GM12878 (cell line): Measurements from ENCODE around the gene RHOF. TPM values are rescaled to one million over a fixed set of nuclear protein-coding genes. Genes with fewer than 3 reads are reported as not detected.
A peak's percentile ranks its signal among the peaks of the same experiment; 100 is the strongest.

Source experiments
- ATAC-seq: fragments of 200-7000 bp; cut with Tn5 transposase; 3 replicates; pipeline ENCODE4 v1.9.1; 2020; ENCODE audit warnings: mild to moderate bottlenecking, moderate library complexity
- BruUV-seq: library from RNA; stranded (reverse); fragments of 400-500 nt; replicated peaks from 2 replicates; lab custom pipeline; 2021; lab: Mats Ljungman, UMichigan
- CTCF ChIA-PET: fragments of 300-600 bp; sonication (Branson Sonifier 250); formaldehyde crosslinking; extraction: SDS; loops from one replicate; lab custom pipeline; 2021; ENCODE audit warnings: inconsistent platforms; lab: Yijun Ruan, JAX
- POLR2A ChIA-PET: fragments of 350-600 bp; formaldehyde crosslinking; extraction: SDS; loops from one replicate; lab custom pipeline; 2021; ENCODE audit warnings: inconsistent platforms; lab: Charles Lee
- RAD21 ChIA-PET: fragments of 300-600 bp; sonication (Branson Sonifier 250); formaldehyde crosslinking; loops from one replicate; lab custom pipeline; 2023; ENCODE audit warnings: antibody characterized with exemption; ENCODE audit not compliant: unreplicated experiment; lab: Charles Lee
- SMC1A ChIA-PET: fragments of 300-600 bp; sonication (Branson Sonifier 250); formaldehyde crosslinking; loops from one replicate; lab custom pipeline; 2023; ENCODE audit not compliant: unreplicated experiment, uncharacterized antibody; lab: Charles Lee
- DNase-seq: peaks from one replicate; pipeline ENCODE4 v3.0.0-alpha.2; 2011; ENCODE audit warnings: low read depth, low spot score
- FAIRE-seq: peaks from 3 replicates; lab custom pipeline; 2011; peaks lifted over from hg19 to GRCh38; lab: Jason Lieb, UNC
- H2AFZ ChIP-seq: 2 replicates; pipeline ENCODE4 v1.6.0; 2011; ENCODE audit warnings: low read depth, low read length, control low read depth; ENCODE audit not compliant: control insufficient read depth
- H3K27ac ChIP-seq: 2 replicates; pipeline ENCODE4 v1.5.1; 2011; ENCODE audit warnings: control low read depth; ENCODE audit not compliant: control insufficient read depth, insufficient read depth
- H3K27me3 ChIP-seq, 2 experiments: replicated peaks in 1 of 2; 2 replicates each; pipeline versions ENCODE4 v1.6.0 to v1.6.1; 2011; ENCODE audit warnings: low read length in 1 of 2; ENCODE audit not compliant: control insufficient read depth in 2 of 2, insufficient read depth in 2 of 2
- H3K36me3 ChIP-seq, 2 experiments: 2 replicates each; pipeline ENCODE4 v1.5.1; 2011; ENCODE audit warnings: low read length in 1 of 2; ENCODE audit not compliant: control insufficient read depth in 2 of 2, insufficient read depth in 2 of 2
- H3K4me1 ChIP-seq: 2 replicates; pipeline ENCODE4 v1.6.1; 2011; ENCODE audit warnings: mild to moderate bottlenecking, low read length, moderate library complexity, mixed read lengths; ENCODE audit not compliant: control insufficient read depth, insufficient read depth
- H3K4me2 ChIP-seq: 2 replicates; pipeline ENCODE4 v1.6.0; 2011; ENCODE audit warnings: control low read depth; ENCODE audit not compliant: control insufficient read depth, insufficient read depth
- H3K4me3 ChIP-seq: fragments of 200-600 bp; sonication (generic); 2 replicates; pipeline ENCODE4 v1.5.1; 2016
- H3K79me2 ChIP-seq: 2 replicates; pipeline ENCODE4 v1.6.0; 2011; ENCODE audit warnings: low read length; ENCODE audit not compliant: control insufficient read depth, insufficient read depth
- H3K9ac ChIP-seq: 2 replicates; pipeline ENCODE4 v1.8.0; 2011; ENCODE audit warnings: low read length, control low read depth, mixed read lengths; ENCODE audit not compliant: control insufficient read depth, insufficient read depth
- H3K9me3 ChIP-seq: replicated peaks from 3 replicates; pipeline ENCODE4 v1.5.1; 2011; ENCODE audit warnings: mild to moderate bottlenecking, low read length; ENCODE audit not compliant: control insufficient read depth, insufficient read depth
- H4K20me1 ChIP-seq: 2 replicates; pipeline ENCODE4 v1.6.0; 2011; ENCODE audit not compliant: control insufficient read depth, insufficient read depth
- HDAC6 ChIP-seq: fragments of 200-600 bp; sonication (generic); IDR thresholded peaks from one replicate; pipeline ENCODE4 v1.8.0; 2017; ENCODE audit warnings: antibody characterized with exemption; ENCODE audit not compliant: unreplicated experiment
- IKZF1 ChIP-seq: fragments of 450-650 bp; conservative IDR thresholded peaks from 2 replicates; pipeline ENCODE4 v1.6.1; 2017; ENCODE audit warnings: antibody characterized with exemption, mild to moderate bottlenecking
- WGBS: methylation state at CpG from one replicate; pipeline ENCODE4 v1.1.6; 2016; ENCODE audit warnings: low lambda C conversion rate; ENCODE audit not compliant: insufficient replicate concordance, insufficient coverage; ENCODE audit errors: missing lambda C conversion rate; 5-methylcytosine and 5-hydroxymethylcytosine counted together
- in situ Hi-C: fragments of 300-500 bp; cut with MboI; formaldehyde crosslinking; loops from 9 replicates; pipeline ENCODE4 v1.14.3; 2018; ENCODE audit warnings: mixed read lengths
- intact Hi-C: fragments of 100-400 bp; cut with micrococcal nuclease; formaldehyde crosslinking; loops from one replicate; pipeline ENCODE4 v1.14.2; 2022; ENCODE audit not compliant: unreplicated experiment
- polyA plus RNA-seq, 11 experiments: library from polyadenylated mRNA; depleted of rRNA in 4 of 11; unstranded in 6 of 11; stranded (reverse) in 5 of 11; fragments of >200 nt; fragmentation: Nextera tagmentation in 4 of 11; fragmentation: Illumina TruSeq in 1 of 11; extraction: Ambion mirVana in 4 of 11; extraction: Trizol in 1 of 11; gene quantifications; 1 replicate in 1 of 11; 2 replicates in 10 of 11; pipeline versions ENCODE4 v1.2.1 to v1.2.3, GENCODE V29; 2011 to 2016; ENCODE audit warnings: inconsistent platforms in 2 of 11, missing spikeins in 2 of 11, low read depth in 1 of 11
- total RNA-seq, 4 experiments: library from RNA; depleted of rRNA in 3 of 4; stranded (reverse); fragments of >200 nt in 3 of 4; fragmentation: Illumina TruSeq in 1 of 4; extraction: Trizol in 1 of 4; gene quantifications; 2 replicates each; pipeline versions ENCODE4 v1.2.1 to v1.2.3, GENCODE V29; 2013 to 2021

Gene RHOF
- total and polyA plus RNA-seq, 10 of the 15 experiments (the other 5 are each of a cell fraction or from before 2014, with no cell fraction given) = 6.1 to 78.7 (median 39.7) TPM

DNA sequence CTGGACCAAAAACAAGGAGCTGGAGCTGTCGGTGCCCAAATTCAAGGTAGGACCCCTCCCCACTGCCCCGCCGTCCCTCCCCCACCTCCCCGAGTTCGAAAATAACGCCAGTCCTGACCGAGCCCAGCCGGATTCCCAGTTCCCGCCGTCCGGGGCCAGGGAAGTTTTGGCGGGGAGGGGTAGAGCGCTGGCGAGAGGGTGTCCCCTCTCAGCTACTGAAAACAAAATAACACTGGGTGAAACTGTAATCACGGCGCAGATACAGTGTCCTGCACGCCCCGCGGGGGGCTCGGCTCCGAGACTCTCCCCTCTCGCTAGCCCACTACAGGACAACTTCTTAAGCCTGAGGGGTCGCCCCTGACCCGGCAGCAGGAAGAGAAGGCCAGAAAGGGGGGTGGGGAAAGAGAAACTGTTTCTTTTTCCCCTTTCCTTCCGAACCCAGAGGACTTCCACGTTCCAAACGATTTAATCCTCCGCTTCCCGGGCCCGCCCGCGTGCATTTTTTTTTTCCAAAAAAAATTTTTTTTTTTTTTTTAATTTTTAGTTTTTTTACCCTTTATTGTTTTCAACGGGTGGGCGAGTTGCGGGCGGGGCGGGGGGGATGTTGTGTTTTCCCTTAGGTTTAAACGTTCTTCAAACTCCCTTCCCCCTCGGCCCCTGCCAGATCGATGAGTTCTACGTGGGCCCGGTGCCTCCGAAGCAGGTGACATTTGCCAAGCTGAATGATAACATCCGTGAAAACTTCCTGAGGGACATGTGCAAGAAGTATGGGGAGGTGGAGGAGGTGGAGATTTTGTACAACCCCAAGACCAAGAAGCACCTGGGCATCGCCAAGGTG is 11.9 kb upstream of the RHOF start:
- ChIA-PET CTCF (interaction anchor here (0.8 to 13.6 kb wide), 5 partner anchors 8 to 691 kb away, joined by 3 to 565 read pairs (median 3); partner anchors contain the start of gene RHOF), RAD21 (interaction anchor here (0.7 to 13.1 kb wide), 3 partner anchors 11 to 83 kb away, joined by 3 to 395 read pairs (median 4); partner anchors contain the start of genes PSMD9 and RHOF), POLR2A (interaction anchor here (0.7 to 10.1 kb wide), 4 partner anchors 13 to 229 kb away, joined by 3 to 155 read pairs (median 10); partner anchors contain the start of gene RHOF), SMC1A (interaction anchor here (12.2 kb wide), 1 partner anchor 11 kb away, joined by 226 read pairs; the partner anchor contains the start of gene RHOF)
- H3K4me1 ChIP-seq = peaks cover 16% of the 10 kb centered on the region
- no TSS peak for BruUV-seq
- FAIRE-seq = no peak
- TF ChIP-seq IKZF1 = 0 out of 2 replicates have a peak, but pooled peaks have one; percentile 18
- TF ChIP-seq HDAC6 = no peak
- H3K79me2 ChIP-seq = peaks cover 59% of the 10 kb centered on the region
- peaks cover 5% of the 10 kb centered on the region; the same call in 1 of the 2 replicates for H4K20me1 ChIP-seq
- peak overlapping the region; percentile 97 for H3K27ac ChIP-seq
- peak overlapping the region; percentile 17; the same call in 1 of the 2 replicates for H2AFZ ChIP-seq
- H3K36me3 ChIP-seq = peaks cover 6 to 13% of the 10 kb centered on the region in 2 experiments; a peak in 3 of 4 replicates
- H3K9ac ChIP-seq = peak overlapping the region; percentile 100
- no peaks in the 10 kb centered on the region for H3K9me3 ChIP-seq
- no peaks in the 10 kb centered on the region for H3K27me3 ChIP-seq
- peak overlapping the region; percentile 99 for H3K4me3 ChIP-seq
- DNase-seq = no peak
- in situ Hi-C loops (no loop called here), intact Hi-C loops (no loop called here)
- H3K4me2 ChIP-seq = peak overlapping the region; percentile 100
- WGBS = under 1% methylated on average over 45 of the region's 45 CpGs
- ATAC-seq = no peak
